Measurements from ENCODE around the gene PRCC. TPM values are rescaled to one million over a fixed set of nuclear protein-coding genes. Genes with fewer than 3 reads are reported as not detected.
A peak's percentile ranks its signal among the peaks of the same experiment; 100 is the strongest.

PRCC gene
- 57.8 TPM for total RNA-seq

DNA sequence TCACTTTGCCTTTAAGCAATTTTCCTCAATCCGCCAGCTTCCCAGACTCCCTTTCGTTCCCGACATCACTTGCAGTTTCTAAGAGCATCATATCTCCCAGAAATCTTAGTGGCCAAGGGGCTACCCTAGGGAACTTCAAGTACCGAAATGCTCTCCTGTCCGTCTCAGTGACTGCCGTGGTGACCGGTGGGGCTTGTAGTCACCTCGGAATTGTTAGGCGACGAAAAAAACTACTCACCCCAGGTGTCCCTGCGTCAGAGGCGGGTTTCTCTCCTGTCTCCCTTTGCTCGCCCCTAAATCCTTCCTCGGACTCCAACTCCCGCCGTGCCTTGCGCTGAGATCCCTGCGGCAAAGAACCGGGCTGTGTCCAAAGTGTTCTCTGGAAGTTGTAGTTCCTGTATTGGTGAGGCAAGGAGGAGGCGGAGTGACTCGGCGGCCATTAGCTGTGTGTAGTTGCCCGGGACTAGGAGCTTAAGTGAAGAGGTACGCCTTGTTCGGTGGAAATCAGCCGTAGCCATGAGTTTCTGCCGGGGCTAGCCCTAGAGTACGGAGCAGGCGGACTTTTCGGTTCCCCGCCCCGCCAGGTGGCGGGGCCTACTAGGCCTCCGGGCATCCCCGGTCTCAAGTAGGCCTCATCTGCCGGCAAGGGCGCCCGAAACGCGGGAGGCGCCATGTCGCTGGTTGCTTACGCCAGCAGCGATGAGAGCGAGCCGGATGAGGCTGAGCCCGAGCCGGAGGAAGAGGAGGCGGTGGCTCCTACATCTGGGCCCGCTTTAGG lies at the start of gene PRCC:
Gene PRCC (plus strand): TSS at position 435 of the 778 bp plus-strand sequence. CDS start 237 bp downstream, at position 672.
- DNase-seq (ENCODE audit: low spot score) = peak; percentile 99

DNA sequence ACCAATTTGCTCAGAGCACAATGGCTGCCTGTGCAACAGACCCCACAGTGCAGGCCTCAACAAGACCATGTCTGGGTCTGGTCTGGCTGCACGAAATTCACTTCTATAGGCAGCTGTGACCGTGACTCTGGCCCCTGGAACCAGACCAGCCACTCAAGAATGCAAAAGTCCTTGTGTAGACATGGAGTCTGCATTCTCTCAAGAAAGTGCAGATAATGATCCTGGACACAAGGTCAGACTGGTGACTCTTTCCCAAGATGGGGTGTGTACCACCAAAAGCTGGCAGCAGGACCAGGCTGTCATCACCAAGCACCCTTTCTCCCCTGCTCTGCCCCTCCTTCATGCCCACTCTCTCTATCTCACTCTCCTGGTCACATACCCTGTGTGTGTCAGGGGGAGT lies 46.2 kb upstream of the PRCC start:
- DNase-seq (ENCODE audit: low spot score) = no peak

- DNase-seq (ENCODE audit: low spot score) = no peak
Observed at GRCh38 chr1:156721535-156721934, 45.8 kb upstream of the PRCC start.

DNA sequence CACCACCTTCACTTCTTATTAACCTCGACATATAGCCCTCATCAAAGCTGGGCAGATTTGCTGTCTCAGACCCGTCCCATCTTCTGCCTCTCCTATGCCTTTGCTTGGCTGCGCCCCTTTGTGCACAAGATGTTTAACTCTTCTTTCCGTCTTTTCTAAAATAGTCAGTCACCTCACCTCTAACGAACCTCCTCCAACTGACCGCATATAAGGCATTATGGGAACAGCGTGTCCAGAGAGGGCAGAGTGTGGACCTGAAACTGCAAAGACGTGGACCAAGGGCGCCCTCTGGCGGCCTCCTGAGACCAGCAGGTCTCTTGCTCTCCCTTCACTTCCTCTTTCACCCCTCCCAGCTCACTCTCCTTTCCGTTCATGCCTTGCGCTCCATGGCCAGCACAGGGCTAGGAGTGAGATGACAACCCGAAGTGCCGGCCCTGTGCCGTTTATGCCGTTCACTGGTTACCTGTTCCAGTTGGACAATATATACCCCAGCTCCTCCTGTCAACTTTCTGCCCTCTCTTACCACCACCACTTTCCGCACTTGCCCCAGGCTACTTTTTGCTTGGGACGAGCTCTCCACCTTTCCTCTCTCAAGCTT lies 41.6 kb upstream of the PRCC start:
- DNase-seq (ENCODE audit: low spot score) = peak; percentile 91

GRCh38 chr1:156726549-156727226 lies 40.6 kb upstream of the PRCC start:
- DNase-seq (ENCODE audit: low spot score) = peak; percentile 47

- no peak for DNase-seq (ENCODE audit: low spot score)
Observed at GRCh38 chr1:156727492-156727891, 39.8 kb upstream of the PRCC start.

GRCh38 chr1:156727926-156728598 lies 39.3 kb upstream of the PRCC start, which contains the start of gene METTL25B:
Gene METTL25B, plus strand, starts transcription at chr1:156728469. Its CDS starts 636 bp downstream, at chr1:156729105.
- peak; percentile 81 for DNase-seq (ENCODE audit: low spot score)

DNA sequence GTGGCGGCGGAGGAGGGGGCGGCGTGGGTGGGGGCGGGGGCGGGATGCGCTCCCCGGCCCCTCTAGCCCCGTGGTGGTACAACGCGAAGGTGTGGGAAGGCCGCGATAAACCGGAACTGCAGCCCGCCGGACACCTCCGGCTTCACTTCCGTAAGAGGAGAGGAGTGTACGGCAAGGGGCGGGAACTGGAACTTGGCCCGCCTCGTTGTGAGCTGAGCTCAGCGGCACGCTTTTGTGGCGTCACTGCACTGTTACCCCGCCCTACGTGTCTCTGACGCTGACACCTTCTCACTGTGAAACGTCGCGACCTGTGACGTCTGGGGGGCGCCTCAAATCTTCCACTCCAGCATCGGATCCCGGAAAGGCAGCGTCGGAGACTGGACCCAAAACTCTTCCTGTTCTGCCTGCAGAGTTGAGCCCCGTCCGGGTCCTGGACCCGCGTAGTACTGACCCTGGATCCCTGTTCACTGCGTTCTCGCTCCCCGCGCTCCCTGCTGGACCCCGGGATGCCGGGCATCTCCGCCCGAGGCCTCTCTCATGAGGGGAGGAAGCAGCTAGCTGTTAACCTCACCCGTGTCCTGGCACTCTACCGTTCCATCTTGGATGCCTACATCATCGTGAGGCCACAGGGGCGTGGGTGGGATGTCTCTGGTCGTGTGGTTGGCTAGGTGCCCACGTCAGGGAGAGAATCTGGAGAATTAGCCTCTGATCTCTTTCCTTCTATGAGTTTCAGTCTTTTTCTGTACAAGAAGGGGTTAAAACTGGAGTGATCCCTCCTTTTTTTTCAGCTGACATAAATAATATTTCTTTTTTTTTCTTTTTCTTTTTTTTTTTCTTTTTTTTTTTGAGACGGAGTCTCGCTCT lies 38.5 kb upstream of the PRCC start, which contains the start of gene ISG20L2:
Gene ISG20L2 (minus strand): TSS at position 168 of the 864 bp plus-strand sequence. CDS start 1,114 bp downstream, outside the sequence.
- peak; percentile 96 for DNase-seq (ENCODE audit: low spot score)

DNA sequence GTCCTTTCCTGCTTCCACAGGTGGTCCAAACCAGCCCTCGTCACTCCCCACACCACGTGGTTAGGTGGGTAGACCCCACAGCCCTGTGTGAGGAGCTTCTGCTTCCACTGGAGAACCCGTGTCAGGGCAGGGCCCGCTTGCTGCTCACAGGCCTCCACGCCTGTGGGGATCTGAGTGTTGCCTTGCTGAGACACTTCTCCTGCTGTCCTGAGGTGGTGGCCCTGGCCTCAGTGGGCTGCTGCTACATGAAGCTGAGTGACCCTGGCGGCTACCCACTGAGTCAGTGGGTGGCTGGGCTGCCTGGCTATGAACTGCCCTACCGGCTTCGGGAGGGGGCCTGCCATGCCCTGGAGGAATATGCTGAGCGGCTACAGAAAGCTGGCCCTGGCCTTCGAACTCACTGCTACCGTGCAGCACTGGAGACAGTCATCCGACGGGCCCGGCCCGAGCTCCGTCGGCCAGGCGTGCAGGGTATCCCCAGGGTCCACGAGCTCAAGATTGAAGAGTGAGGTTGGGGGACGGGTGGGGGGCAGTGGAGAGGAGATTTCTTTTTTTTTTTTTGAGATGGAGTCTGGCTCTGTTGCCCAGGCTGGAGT lies 33.2 kb upstream of the PRCC start:
- no peak for DNase-seq (ENCODE audit: low spot score)

DNA sequence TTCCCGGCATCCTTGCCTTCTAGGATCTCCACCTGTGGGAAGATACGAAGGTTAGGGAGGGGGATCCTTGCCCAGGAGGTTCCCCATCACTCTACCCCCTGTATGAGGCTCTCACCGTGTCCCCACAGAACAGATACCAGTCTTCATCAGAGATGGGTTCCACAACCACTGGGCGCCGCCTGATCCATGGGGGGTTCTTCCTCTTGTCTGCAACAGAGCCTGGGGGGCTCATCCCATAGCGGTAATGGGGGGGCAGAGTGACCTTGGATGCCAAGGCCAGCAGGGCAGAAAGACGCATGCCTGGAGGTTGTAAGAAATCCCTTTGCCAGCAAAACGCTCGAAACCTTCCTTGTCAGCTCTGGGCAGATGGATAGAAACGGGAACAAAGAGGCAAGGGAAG lies 28.9 kb upstream of the PRCC start:
- DNase-seq (ENCODE audit: low spot score) = no peak

- DNase-seq (ENCODE audit: low spot score) = no peak
Observed at GRCh38 chr1:156738916-156739315, 28.4 kb upstream of the PRCC start.

- no peak for DNase-seq (ENCODE audit: low spot score)
Observed at GRCh38 chr1:156740237-156740740, 27.0 kb upstream of the PRCC start.

- DNase-seq (ENCODE audit: low spot score) = peak; percentile 99
Observed at GRCh38 chr1:156740741-156741480, 26.4 kb upstream of the PRCC start, which contains the start of gene MRPL24. Gene MRPL24, minus strand, starts transcription at chr1:156741088. Its CDS starts 2,384 bp downstream, at chr1:156738704.

DNA sequence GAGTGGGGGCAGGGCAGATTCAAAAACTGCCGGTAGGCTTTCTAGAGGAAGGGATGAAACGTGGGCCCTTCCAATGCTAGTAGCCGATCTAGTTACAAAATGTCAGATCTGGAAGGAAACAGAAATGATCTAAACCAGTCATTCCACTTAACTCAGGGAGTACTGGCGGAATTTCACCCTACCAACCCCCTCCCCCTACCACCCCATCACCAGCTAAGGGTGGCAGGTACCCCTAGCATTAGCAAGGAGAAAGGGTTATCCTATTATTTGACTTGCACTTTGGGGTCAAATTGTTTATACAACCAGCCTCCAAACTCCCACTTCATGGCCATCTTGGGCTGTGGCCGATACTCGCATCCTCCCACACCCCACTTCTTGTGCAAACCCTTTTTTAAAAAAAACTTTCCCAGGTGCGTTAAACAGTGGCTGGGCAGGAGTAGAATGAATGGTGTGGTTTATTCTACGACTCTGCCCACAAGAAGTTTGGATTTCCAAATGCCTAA lies 25.8 kb upstream of the PRCC start:
- DNase-seq (ENCODE audit: low spot score) = no peak

DNA sequence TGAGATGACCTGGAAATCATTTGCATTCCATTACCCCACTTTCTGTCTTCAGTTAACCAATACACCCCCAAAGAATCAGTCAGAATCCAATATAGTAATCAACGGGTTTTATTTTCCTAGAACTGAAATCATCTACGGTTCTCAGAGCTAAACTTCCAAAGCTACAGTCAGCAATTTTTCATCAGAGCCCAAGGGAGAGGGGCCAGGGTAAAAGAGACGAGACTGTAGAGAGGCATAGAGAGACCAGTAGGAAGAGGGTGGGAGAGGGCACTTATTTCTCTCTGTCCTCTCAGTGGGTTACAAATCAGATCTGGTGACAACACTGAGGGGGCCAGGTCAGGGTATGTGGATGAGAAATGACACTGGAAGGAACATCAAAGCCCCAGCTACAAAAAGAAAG lies 25.3 kb upstream of the PRCC start:
- no peak for DNase-seq (ENCODE audit: low spot score)

GRCh38 chr1:156742801-156743200 lies 24.5 kb upstream of the PRCC start:
- no peak for DNase-seq (ENCODE audit: low spot score)

GRCh38 chr1:156743367-156744302 lies 23.7 kb upstream of the PRCC start:
- DNase-seq (ENCODE audit: low spot score) = no peak

DNA sequence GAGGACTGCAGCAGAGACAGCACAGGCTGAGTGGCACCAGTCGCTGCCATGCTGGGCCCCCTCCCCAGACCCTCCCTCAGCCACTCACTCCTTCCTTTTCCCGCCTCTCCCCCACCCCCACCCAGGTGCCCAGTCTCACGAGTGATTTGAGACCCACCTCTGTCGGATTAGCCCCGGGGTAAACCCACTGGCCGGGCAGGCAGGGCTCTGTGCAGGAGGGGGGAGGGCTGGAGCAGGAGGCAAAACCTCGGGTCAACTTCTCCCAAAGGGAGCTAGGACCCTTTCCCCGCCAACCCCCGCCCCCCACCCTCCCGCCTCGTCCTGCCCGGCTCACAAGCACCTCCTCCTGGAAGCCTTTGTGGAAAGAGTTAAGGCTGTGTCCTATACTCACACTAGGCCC lies 23.0 kb upstream of the PRCC start:
- no peak for DNase-seq (ENCODE audit: low spot score)

Data from mucosa of gallbladder (tissue), 1 donor.